ENCODE results near the gene UGT1A9.

Gene UGT1A9

DNA sequence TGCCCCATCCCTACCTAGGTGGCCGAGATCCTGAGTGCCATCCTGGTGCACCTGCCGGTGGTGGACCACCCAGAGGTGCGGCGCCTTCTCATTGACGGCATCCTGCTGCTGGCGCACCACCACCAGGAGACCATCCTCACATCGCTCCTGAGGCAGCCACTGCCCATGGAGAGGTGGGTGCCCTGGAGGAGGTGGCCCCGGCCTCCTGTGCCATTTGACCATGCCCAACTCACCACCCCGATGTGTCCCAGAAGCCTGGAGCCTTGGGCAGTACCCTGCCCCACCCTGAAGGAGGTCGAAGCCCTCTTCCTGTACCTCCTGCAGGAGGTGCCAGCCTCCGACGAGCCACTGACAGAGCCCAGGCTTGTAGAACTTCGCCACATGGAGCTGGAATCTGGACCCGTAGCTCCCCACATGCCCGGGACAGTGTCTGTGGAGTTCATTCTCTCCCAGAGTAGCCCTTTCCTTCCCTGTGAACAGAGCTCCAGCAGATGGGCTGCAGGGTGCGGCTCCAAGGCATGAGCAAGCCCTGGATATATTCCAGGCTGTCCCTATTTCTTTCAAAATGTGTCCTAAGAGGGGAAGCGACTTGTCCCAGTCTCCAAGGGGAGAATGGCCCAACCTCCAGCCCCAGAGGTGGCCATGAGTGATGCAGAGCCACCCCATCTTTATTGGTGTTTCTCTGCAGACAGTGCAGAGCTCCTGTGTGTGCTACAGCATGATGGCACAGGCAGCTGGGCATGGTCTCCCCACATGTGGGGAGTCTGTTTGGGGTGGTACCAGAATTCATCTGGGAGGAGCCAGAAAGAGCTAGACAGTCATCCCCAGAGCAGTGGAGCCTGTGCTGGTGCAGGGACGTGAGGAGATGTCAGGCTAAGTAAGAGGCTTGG lies 148.4 kb downstream of the UGT1A9 start:
- FAIRE-seq: no peak

DNA sequence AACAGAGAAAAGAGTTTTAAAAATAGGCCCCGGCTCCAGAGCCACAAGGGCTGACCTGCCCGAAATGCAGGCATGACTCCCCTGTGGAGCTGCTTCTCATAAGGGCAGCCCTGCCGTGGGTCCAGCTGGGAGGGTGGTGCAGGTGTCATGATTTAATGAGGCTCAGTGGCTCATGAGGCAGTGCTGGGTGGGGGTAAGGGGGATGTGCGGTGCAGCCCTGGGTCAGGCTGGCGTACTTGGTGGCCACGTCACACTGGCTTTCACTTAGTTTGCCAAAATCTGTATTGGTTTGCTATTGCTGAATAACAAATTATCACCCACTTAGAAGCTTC lies 149.0 kb downstream of the UGT1A9 start:
- FAIRE-seq: no peak

DNA sequence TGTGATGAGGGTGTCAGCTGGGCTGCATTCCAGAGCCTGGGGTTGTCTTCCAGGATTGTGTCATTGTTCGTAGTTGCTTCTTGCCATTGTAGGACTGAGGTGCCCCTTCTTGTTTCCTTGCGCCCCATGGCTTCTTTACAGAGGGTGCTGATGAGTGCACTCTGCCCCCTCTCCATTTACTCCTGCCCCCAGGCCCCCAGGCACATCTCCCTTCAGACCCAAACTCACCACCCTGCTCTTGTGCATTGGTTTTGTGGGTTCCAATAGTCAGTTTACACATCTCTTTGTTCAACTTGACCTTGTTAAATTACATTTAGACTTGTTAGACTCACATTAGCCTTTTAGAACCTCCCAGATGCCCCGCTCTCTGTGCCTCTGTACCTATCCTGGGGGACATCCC lies 149.5 kb downstream of the UGT1A9 start:
- no peak for FAIRE-seq

DNA sequence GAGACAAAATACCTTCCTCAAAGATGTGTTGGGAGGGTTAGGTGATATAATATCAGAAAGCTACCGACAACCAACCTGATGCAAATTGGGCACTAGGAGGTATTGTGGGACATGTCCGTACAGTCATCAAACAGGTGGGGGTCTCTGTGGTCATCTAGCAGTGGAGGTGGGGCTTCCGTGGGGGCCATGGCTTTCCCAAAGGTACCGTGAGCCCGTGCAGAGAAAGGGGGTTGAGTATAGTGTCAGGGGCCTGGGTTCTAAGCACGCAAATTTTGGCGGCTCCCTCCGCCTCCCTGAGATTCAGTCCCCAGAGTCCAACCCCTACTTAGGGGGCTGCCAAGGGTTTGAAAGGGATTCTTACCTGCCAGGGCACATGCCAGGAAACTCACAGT lies 150.0 kb downstream of the UGT1A9 start:
- FAIRE-seq: no peak

GRCh38 chr2:233822101-233822771 lies 150.5 kb downstream of the UGT1A9 start:
- FAIRE-seq: no peak

Measured in A204.1 (cell line).